Erythroblast (primary cell): Measurements from ENCODE around the gene DDX3X.
"Not testable (repeated sequence)": the region's sequence is repeated elsewhere in the genome, so short reads cannot be mapped to it uniquely, and the experiment has no call there.

ENCODE experiments used
- DNase-seq, 2 experiments: peaks; one replicate each; lab custom pipeline; 2025; lab: John Stamatoyannopoulos, UW
- GATA1 ChIP-seq: IDR thresholded peaks from 2 replicates; pipeline ENCODE4 v1.6.1; 2011; ENCODE audit warnings: low read depth, mild to moderate bottlenecking, control low read depth, low read length, moderate library complexity
- POLR2A ChIP-seq: IDR thresholded peaks from 2 replicates; pipeline ENCODE4 v1.6.1; 2011; ENCODE audit warnings: mild to moderate bottlenecking, low read length

DDX3X gene

DNA sequence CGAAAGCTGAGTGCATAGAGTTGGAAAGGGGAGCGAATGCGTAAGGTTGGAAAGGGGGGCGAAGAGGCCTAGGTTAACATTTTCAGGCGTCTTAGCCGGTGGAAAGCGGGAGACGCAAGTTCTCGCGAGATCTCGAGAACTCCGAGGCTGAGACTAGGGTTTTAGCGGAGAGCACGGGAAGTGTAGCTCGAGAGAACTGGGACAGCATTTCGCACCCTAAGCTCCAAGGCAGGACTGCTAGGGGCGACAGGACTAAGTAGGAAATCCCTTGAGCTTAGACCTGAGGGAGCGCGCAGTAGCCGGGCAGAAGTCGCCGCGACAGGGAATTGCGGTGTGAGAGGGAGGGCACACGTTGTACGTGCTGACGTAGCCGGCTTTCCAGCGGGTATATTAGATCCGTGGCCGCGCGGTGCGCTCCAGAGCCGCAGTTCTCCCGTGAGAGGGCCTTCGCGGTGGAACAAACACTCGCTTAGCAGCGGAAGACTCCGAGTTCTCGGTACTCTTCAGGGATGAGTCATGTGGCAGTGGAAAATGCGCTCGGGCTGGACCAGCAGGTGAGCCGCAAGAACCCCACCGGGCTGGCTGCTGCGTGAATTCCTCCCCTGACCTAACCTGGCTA, at the start of gene DDX3X:
Gene DDX3X (plus strand): TSS at position 419 of the 619 bp plus-strand sequence. CDS start 91 bp downstream, at position 510.
- peak; percentile 100 for TF ChIP-seq POLR2A
- no peak for TF ChIP-seq GATA1
- DNase-seq = peak; percentile 91 to 95

DNA sequence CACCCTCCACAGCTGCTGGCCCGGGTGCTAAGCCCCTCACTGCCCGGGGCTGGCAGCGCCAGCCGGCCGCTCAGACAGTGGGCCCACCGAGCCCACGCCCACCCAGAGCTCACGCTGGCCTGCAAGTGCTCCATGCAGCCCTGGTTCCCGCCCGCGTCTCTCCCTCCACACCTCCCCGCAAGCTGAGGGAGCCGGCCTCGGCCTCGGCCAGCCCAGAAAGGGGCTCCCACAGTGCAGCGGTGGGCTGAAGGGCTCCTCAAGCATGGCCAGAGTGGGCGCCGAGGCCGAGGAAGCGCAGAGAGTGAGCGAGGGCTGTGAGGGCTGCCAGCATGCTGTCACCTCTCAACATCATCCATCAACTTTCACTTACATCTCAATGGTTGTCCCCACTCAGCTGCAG, 48.0 kb upstream of the DDX3X start:
- not testable (repeated sequence) for DNase-seq

DNA sequence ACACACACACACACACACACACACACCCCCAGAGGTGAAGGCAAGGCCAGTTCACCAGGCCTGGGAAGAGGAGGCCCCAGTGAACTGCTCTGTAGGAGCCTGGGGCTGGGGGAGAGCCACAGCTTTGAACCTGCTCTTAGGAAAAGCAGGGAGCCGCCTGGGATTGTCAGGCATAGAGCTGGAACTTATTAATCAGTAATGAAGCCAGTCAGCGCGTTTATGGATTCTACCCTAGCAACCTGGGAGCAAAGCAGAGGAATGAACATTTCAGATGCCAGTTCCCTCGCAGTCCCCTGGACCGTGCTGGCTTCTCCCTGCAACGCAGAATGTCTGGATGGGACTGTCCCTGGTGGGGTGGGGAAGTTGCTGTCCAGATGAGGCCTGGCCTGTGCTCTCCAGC, 45.3 kb upstream of the DDX3X start:
- TF ChIP-seq POLR2A (no peak), GATA1 (no peak)
- no peak for DNase-seq

DNA sequence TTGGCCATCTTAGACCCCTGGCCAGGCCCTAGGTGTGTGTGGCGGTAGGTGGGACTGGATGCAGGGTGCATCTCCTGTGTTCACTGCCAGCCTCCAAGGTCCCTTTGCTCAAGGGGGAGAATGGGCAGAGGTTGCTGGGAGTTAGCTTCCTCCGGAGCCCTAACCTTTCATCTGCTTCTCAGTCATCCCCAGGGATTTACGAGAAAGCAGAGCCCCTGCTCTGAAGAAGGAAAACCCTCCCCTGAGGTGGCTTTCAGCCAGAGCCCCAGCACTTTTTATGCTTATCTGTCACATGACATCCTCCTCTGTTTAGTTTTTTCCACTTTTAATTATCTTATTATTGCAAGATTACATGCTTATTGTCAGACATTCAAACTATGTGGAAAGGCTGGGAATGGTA, 44.9 kb upstream of the DDX3X start:
- TF ChIP-seq POLR2A (no peak), GATA1 (no peak)
- no peak for DNase-seq

DNA sequence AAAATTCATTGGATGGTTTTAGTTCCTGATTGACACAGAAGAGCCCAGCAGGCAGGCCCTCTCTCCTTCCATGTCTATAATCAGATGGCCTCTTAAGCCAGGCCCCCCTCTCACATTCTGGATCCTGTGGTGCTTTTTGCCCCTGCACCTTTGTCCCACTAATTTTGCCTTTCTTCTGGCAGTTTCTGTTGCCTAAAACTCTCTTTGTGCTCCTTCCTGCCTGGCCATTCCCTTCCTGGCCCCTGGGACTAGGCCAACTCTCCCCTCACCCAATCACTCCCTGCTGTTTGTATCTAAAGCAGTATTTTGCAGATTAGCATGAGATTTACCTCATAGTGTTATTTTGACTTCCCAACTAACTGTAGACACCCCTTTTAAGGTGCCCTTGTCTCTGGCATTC, 42.7 kb upstream of the DDX3X start:
- no peak for DNase-seq
- TF ChIP-seq POLR2A (no peak), GATA1 (no peak)

DNA sequence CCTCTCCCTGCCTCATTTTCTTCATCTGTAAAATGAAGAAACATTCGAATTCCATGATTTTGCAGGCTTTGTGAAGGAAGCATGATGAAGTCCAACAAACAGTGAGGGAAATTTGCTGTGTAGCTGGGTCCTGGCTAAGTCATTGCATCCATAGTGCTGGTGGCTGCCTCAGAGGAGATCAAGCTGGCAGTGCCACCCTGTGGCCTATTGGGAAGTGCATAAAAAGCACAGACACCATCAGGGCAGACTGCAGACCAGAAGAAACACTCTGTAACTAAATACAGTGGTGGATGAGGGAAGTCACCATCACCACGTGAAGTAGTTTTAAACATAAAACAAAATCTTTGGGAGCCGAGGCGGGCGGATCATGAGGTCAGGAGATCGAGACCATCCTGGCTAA, 40.7 kb upstream of the DDX3X start:
- DNase-seq = peak; percentile 1 to 4
- TF ChIP-seq GATA1 (no peak), POLR2A (no peak)

DNA sequence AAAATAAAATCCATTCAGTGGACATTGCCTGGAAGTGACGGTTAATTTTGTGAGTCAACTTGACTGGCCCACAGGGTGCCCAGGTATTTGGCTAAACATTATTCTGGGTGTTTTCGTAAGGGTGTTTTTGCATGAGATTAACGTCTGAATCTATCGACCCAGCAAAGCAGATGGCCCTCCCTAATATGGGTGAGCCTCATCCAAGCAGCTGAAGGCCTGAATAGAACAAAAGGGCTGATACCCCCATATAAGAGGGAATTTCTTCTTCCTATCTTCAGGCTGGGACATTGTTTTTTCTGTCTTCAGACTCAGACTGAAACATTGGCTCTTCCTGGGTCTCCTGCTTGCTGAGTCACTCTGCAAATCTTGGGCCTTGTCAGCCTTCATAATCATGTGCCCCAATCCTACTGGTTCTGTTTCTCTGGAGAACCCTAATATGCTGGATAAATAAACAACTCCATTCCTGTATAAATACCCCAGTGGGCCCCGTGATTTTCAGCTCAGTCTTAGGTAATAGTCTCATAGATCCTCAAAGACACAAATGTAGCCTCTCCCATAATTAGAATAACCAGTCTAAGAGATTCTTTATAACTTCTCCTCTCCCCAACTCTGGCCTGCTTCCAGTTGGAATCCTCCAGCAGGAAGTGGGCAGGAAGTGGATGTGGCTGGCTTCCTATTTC, 33.1 kb upstream of the DDX3X start:
- peak in 1 of 2 experiments; percentile 7 for DNase-seq
- TF ChIP-seq GATA1 = no peak

DNA sequence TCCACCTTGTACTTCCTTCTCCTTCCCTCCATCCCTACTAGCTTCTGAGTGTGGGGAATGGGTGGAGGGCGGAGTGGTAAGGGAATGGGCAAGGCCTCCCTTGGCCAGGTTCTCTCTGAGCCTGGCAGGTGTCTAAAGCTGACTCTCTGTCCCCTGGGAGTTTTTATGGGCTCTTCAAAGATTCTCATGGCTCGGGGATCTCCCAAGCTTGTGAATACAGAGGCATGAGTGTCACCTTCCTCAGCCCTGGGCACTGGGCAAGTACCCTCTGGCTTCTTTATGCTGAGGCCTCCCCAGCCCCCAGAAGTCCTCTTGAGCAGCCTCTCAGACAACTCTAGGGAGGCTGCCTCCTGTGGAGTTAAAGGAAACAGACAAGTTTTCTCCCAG, 32.5 kb upstream of the DDX3X start:
- TF ChIP-seq GATA1 = no peak
- no peak for TF ChIP-seq POLR2A
- no peak for DNase-seq

DNA sequence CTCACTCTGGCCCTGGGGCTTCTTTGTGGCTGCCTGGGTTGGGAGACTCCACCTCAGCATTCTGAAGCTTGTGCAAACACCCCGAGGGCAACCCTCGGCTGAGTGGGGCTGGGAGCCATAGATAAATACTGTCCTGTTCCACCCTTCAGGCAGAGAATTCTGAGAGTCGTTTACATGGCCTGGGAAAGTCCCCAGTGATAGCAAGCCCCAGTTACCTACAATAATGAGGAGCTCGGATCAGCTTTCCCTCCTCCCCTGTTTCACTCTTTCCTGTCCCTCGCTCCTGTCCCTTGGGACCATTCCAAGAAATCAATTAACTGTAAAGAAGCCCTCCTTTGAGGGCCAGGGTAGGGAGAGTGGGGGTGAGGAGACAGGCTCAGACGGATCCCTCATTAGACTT, 31.6 kb upstream of the DDX3X start:
- peak; percentile 12 to 20 for DNase-seq
- TF ChIP-seq POLR2A (no peak), GATA1 (no peak)

DNA sequence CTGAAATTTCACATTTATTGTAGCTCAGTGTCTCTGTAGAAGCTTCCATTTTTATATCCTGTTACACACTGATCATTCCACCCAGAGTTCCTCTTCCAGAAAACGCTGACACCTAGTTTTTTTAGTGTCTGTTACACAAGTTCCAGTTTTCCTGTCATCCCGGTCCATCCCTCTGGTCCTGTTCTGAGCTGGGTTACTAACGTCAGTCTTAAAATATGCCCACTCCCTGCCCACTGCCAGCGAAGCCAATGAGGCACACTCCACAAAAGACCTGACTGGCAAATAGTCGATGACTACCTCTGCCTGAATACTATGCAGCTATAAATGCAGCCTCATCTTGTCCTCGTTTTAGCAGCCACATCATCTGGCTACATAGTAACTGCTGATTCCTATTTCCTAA, 30.9 kb upstream of the DDX3X start:
- DNase-seq = no peak

DNA sequence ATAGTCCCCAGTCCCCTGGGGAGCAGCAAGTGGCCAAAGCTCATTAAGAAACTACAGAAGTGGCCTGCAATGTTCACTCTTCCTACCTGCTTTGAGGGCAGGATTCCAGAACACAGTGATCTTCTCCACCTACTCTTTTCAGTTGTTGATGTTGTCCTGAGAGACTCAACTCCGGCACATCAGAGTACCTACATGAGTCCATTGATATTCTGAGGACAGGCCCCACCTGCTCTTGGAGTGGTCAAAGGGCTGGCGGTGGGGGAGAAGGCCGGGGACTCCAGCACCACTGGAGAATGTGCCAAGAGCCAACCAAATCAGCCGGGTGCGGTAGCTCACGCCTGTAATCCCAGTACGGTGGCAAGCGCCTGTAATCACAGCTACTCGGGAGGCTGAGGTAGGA, 29.8 kb upstream of the DDX3X start:
- no peak for DNase-seq
- TF ChIP-seq GATA1 (no peak), POLR2A (no peak)

More for the DNA sequence above, 30.9 kb upstream of the DDX3X start:
- TF ChIP-seq POLR2A = no peak
- TF ChIP-seq GATA1 = no peak

DNA sequence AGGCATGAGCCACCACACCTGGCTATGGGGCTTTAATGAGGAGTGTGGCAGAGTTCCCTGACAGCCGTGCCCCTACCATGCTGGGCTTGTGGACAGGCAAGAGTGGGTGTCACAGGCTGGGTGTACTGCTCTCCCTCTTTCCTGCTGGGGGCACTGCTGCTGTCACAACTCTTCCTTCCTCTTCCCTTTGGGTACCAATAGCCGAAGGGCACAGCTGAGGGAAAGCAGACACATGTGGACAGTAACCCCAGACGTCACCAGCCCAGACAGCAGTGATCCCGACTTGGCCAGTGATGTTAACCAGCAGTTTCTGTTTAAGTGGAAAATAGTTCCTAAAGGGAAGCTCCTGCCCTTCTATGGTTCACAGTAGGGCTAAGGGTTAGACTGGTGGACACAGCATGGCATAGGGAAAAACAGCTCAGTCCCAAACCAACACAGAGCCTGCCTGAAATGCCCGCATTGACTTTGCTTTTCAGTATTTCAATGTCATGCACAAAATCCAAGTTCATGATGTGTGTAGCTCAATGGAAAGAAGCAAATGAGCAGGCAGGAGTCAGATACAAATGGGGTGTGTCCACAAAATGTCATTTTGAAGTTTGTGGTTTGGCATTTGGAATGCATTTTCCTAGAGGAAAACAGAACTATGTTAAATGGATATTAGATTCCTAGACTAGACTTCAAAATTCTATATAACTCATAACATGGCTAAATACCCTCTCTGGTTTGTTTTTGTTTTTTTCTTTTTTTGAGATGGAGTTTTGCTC, 24.9 kb upstream of the DDX3X start:
- no peak for TF ChIP-seq POLR2A
- no peak for TF ChIP-seq GATA1
- DNase-seq = no peak

DNA sequence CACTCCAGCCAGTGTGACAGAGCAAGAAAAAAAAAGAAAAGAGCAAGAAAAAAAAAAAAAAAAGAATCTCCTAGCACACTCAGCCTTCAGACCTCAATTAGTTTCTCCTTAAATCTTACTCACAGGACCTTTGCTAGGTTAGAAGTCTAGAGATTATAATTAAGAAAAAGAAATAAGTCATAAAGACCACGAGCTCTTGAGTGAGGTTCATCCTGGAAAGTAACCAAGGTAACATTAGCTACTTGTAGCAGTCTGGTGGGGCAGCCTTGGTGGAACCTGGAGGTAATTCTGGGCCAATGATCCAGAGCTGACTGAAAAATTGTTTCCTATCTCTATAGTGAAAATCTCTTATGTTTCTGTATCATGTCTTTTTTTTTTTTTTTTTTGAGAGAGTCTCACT, 21.2 kb upstream of the DDX3X start:
- DNase-seq = no peak
- TF ChIP-seq GATA1 (no peak), POLR2A (no peak)

DNA sequence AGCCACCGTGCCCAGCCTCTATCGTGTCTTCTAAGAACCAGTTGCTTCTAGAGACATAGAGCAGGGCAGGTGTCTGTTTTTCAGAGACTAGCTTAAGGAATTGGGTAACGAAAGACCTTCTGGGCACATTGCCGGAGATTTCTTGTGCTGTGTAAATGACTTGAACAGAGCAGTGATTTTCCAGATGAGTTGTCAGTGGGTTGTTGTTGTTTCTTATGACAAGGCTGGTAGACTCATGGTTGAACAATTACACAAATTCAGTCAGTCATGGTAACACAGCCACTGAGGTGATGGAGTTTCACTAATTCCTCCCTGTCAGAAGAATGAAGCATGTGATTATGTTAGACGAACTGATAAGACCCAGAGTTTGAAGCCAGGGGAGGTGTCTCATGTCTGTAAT, 20.5 kb upstream of the DDX3X start:
- TF ChIP-seq GATA1 (no peak), POLR2A (no peak)
- no peak for DNase-seq
